DMS114 treated with DMSO at 0.1 percent for 48 hours (cell line): ENCODE results near the gene AMN1.
"Not testable (repeated sequence)": the region's sequence is repeated elsewhere in the genome, so short reads cannot be mapped to it uniquely, and the experiment has no call there.

Experiments used
- DNase-seq: peaks from one replicate; lab custom pipeline; 2025; ENCODE audit not compliant: unreplicated experiment; lab: John Stamatoyannopoulos, UW

AMN1 gene

GRCh38 chr12:31728917-31729640, at the start of gene AMN1:
Gene AMN1, minus strand, starts transcription at chr12:31729021. Its CDS starts 13 bp downstream, at chr12:31729008.
- DNase-seq = peak; percentile 97

GRCh38 chr12:31773867-31774266, 45.0 kb upstream of the AMN1 start:
- DNase-seq = no peak

- DNase-seq = no peak
These were observed 44.5 kb upstream of the AMN1 start for GRCh38 chr12:31773223-31773750.

GRCh38 chr12:31772685-31773222, 43.9 kb upstream of the AMN1 start:
- no peak for DNase-seq

- DNase-seq = no peak
These were observed 43.4 kb upstream of the AMN1 start for GRCh38 chr12:31772186-31772585.

GRCh38 chr12:31768046-31768445, 39.2 kb upstream of the AMN1 start:
- DNase-seq = no peak

GRCh38 chr12:31765931-31766330, 37.1 kb upstream of the AMN1 start:
- no peak for DNase-seq

- no peak for DNase-seq
These were observed 31.0 kb upstream of the AMN1 start for GRCh38 chr12:31759632-31760459.

GRCh38 chr12:31758297-31758696, 29.5 kb upstream of the AMN1 start:
- DNase-seq = not testable (repeated sequence)

- no peak for DNase-seq
These were observed 28.2 kb upstream of the AMN1 start for GRCh38 chr12:31756977-31757420.

GRCh38 chr12:31752450-31752849, 23.6 kb upstream of the AMN1 start:
- no peak for DNase-seq

GRCh38 chr12:31751085-31751484, 22.3 kb upstream of the AMN1 start:
- DNase-seq = no peak

- no peak for DNase-seq
These were observed 21.9 kb upstream of the AMN1 start for GRCh38 chr12:31750747-31751039.

GRCh38 chr12:31749024-31749704, 20.3 kb upstream of the AMN1 start:
- DNase-seq = no peak

- no peak for DNase-seq
These were observed 16.4 kb upstream of the AMN1 start for GRCh38 chr12:31745242-31745641.

- DNase-seq = not testable (repeated sequence)
These were observed 15.5 kb upstream of the AMN1 start for GRCh38 chr12:31744363-31744762.

- DNase-seq = no peak
These were observed 14.1 kb upstream of the AMN1 start for GRCh38 chr12:31742891-31743290.

- DNase-seq = no peak
These were observed 11.8 kb upstream of the AMN1 start for GRCh38 chr12:31740628-31741027.

- DNase-seq = no peak
These were observed 8.9 kb upstream of the AMN1 start for GRCh38 chr12:31737763-31738162.

GRCh38 chr12:31737345-31737744, 8.5 kb upstream of the AMN1 start:
- no peak for DNase-seq

GRCh38 chr12:31736472-31736871, 7.7 kb upstream of the AMN1 start:
- no peak for DNase-seq
